GM06990 (cell line): ENCODE measurements around the gene FAM120A.

Experiments
- DNase-seq: peaks from one replicate; pipeline ENCODE4 v3.0.0-alpha.2; 2011; ENCODE audit not compliant: insufficient read length; ENCODE audit errors: extremely low read depth
- H3K27me3 ChIP-seq: replicated peaks from 2 replicates; pipeline ENCODE4 v1.6.0; 2011; ENCODE audit warnings: low read length; ENCODE audit not compliant: control insufficient read depth, insufficient read depth
- H3K36me3 ChIP-seq: 2 replicates; pipeline ENCODE4 v1.5.1; 2011; ENCODE audit warnings: low read length; ENCODE audit not compliant: control insufficient read depth, insufficient read depth
- H3K4me3 ChIP-seq: replicated peaks from 2 replicates; pipeline ENCODE4 v1.5.1; 2011; ENCODE audit warnings: low read depth, mild to moderate bottlenecking, control low read depth, low read length
- TF ChIP-seq, protein P1 (sequence below): IDR thresholded peaks from 2 replicates; pipeline ENCODE4 v1.5.1; 2011; ENCODE audit warnings: low read length, control low read depth, mild to moderate bottlenecking, inconsistent platforms; ENCODE audit not compliant: insufficient read depth, poor library complexity, severe bottlenecking

The FAM120A gene

DNA sequence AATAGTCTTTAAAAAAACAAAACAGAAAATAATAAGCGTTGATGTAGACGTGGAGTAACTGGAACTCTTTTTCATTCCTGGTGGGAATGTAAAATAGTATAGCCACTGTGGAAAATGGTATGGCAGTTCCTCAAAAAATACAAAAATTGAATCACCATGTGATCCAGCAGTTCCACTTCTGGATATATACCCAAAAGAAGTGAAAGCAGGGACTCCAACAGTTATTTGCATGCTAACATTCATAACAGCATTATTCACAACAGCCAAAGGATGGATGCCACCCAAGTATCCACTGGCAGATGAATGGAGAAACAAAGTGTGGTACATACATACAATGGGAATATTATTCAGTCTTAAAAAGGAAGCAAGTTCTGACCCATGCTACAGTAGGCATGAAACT, 120.7 kb downstream of the FAM120A start:
- Histone ChIP-seq H3K36me3 (no peaks in the 10 kb centered on the region), H3K27me3 (no peaks in the 10 kb centered on the region), H3K4me3 (no peak overlapping the region)
- DNase-seq: no peak
- TF ChIP-seq, protein P1, sequence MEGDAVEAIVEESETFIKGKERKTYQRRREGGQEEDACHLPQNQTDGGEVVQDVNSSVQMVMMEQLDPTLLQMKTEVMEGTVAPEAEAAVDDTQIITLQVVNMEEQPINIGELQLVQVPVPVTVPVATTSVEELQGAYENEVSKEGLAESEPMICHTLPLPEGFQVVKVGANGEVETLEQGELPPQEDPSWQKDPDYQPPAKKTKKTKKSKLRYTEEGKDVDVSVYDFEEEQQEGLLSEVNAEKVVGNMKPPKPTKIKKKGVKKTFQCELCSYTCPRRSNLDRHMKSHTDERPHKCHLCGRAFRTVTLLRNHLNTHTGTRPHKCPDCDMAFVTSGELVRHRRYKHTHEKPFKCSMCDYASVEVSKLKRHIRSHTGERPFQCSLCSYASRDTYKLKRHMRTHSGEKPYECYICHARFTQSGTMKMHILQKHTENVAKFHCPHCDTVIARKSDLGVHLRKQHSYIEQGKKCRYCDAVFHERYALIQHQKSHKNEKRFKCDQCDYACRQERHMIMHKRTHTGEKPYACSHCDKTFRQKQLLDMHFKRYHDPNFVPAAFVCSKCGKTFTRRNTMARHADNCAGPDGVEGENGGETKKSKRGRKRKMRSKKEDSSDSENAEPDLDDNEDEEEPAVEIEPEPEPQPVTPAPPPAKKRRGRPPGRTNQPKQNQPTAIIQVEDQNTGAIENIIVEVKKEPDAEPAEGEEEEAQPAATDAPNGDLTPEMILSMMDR: no peak

DNA sequence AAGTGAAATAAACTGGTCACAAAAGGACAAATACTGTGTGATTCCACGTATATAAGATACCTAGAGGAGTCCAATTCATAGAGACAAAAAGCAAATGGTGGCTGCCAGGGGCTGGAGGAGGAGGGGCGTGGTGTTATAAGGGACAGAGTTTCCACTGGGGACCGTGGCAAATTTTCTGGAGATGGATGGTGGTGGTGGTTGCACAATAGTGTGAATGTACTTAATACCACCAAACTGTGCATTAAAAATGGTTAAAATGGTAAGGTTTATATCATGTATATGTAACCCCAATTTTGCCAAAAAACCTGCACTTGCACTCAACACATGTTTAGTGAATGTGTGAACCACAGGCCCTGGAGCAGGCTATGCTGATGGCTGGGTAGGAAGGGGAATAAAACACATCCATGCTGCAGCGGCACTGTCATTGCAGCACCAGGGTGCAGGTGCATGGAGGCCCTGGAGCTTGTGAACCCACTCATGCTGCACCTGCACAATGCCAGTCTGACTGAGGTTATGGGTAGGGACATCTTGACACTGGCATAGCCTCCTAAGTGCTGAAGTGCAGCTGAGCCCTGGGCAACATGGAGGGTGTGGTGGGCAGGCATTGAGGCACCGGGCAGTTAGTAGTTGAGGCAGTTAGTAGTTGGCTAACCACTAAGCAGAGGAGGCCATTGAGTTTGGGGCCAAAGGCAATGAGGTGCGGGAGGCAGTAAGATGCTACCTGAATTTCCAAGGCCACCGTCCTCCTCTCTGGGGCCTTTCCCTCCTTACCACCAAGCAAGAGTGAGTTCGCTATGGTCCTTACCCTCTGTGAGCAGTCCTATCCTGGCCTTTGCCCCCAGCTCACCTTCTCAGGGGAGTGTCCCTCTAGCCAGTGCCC, 121.4 kb downstream of the FAM120A start:
- Histone ChIP-seq H3K36me3 (no peaks in the 10 kb centered on the region), H3K27me3 (no peaks in the 10 kb centered on the region), H3K4me3 (no peak overlapping the region)
- no peak for DNase-seq
- TF ChIP-seq, protein P1: no peak

DNA sequence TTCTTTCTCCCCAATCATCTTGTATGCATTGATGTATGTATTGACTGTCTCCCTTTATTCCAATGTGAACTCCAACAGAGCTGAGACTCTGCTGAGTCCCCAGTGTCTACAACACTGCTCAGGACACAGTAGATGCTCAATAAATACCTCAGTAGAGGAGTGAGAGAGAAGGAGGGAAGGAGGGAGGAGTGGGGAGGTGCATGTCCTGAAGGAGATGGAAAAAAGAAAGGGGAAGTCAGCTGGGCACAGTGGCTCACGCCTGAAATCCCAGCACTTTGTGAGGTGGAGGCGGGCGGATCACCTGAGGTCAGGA, 122.0 kb downstream of the FAM120A start:
- Histone ChIP-seq H3K36me3 (no peaks in the 10 kb centered on the region), H3K27me3 (no peaks in the 10 kb centered on the region), H3K4me3 (no peak overlapping the region)
- TF ChIP-seq, protein P1: no peak
- no peak for DNase-seq

GRCh38 chr9:93574091-93574899, 122.8 kb downstream of the FAM120A start:
- no peak overlapping the region for H3K4me3 ChIP-seq
- no peak for DNase-seq
- H3K36me3 ChIP-seq: no peaks in the 10 kb centered on the region
- H3K27me3 ChIP-seq: no peaks in the 10 kb centered on the region
- TF ChIP-seq, protein P1: no peak

- no peaks in the 10 kb centered on the region for H3K27me3 ChIP-seq
- H3K4me3 ChIP-seq: peak overlapping the region; percentile 77
- DNase-seq: no peak
- H3K36me3 ChIP-seq: no peaks in the 10 kb centered on the region
- TF ChIP-seq, protein P1: no peak
These were observed 123.7 kb downstream of the FAM120A start for GRCh38 chr9:93574900-93575795.
